ENCODE measurements around the gene NPHP4.
"Not testable (repeated sequence)": the region's sequence is repeated elsewhere in the genome, so short reads cannot be mapped to it uniquely, and the experiment has no call there.

NPHP4 gene

GRCh38 chr1:5876094-5876650 is 116.1 kb downstream of the NPHP4 start:
- DNase-seq (ENCODE audit: low read depth) = no peak

GRCh38 chr1:5875345-5875910 is 116.8 kb downstream of the NPHP4 start:
- no peak for DNase-seq (ENCODE audit: low read depth)

GRCh38 chr1:5874416-5875110 is 117.7 kb downstream of the NPHP4 start:
- DNase-seq (ENCODE audit: low read depth) = no peak

GRCh38 chr1:5873556-5873955 is 118.7 kb downstream of the NPHP4 start:
- no peak for DNase-seq (ENCODE audit: low read depth)

GRCh38 chr1:5872886-5873285 is 119.3 kb downstream of the NPHP4 start:
- no peak for DNase-seq (ENCODE audit: low read depth)

- DNase-seq (ENCODE audit: low read depth) = no peak
These were observed 123.2 kb downstream of the NPHP4 start for GRCh38 chr1:5868931-5869500.

- DNase-seq (ENCODE audit: low read depth) = no peak
These were observed 126.5 kb downstream of the NPHP4 start for GRCh38 chr1:5865774-5866173.

- no peak for DNase-seq (ENCODE audit: low read depth)
These were observed 127.2 kb downstream of the NPHP4 start for GRCh38 chr1:5865056-5865455.

- DNase-seq (ENCODE audit: low read depth) = no peak
These were observed 128.0 kb downstream of the NPHP4 start for GRCh38 chr1:5864256-5864655.

GRCh38 chr1:5863238-5863637 is 129.0 kb downstream of the NPHP4 start:
- no peak for DNase-seq (ENCODE audit: low read depth)

- DNase-seq (ENCODE audit: low read depth) = no peak
These were observed 130.1 kb downstream of the NPHP4 start for GRCh38 chr1:5861871-5862825.

- no peak for DNase-seq (ENCODE audit: low read depth)
These were observed 131.9 kb downstream of the NPHP4 start for GRCh38 chr1:5860277-5860676.

- DNase-seq (ENCODE audit: low read depth) = no peak
These were observed 132.5 kb downstream of the NPHP4 start for GRCh38 chr1:5859766-5860165.

GRCh38 chr1:5858844-5859407 is 133.3 kb downstream of the NPHP4 start:
- DNase-seq (ENCODE audit: low read depth) = no peak

GRCh38 chr1:5858246-5858645 is 134.0 kb downstream of the NPHP4 start:
- no peak for DNase-seq (ENCODE audit: low read depth)

GRCh38 chr1:5857508-5858090 is 134.6 kb downstream of the NPHP4 start:
- DNase-seq (ENCODE audit: low read depth) = no peak

- no peak for DNase-seq (ENCODE audit: low read depth)
These were observed 135.2 kb downstream of the NPHP4 start for GRCh38 chr1:5857011-5857410.

- DNase-seq (ENCODE audit: low read depth) = no peak
These were observed 135.9 kb downstream of the NPHP4 start for GRCh38 chr1:5856246-5856815.

GRCh38 chr1:5855196-5855897 is 136.9 kb downstream of the NPHP4 start:
- DNase-seq (ENCODE audit: low read depth) = no peak

- DNase-seq (ENCODE audit: low read depth) = no peak
These were observed 137.5 kb downstream of the NPHP4 start for GRCh38 chr1:5854754-5855153.

- DNase-seq (ENCODE audit: low read depth) = not testable (repeated sequence)
These were observed 138.4 kb downstream of the NPHP4 start for GRCh38 chr1:5853858-5854257.
